ENCODE data around the gene NDUFB10. TPM values are rescaled to one million over a fixed set of nuclear protein-coding genes. Genes with fewer than 3 reads are reported as not detected.
A peak's percentile ranks its signal among the peaks of the same experiment; 100 is the strongest.

NDUFB10 gene
- total RNA-seq, 4 donors from 2014 or later = 214 to 400 (median 243) TPM

DNA sequence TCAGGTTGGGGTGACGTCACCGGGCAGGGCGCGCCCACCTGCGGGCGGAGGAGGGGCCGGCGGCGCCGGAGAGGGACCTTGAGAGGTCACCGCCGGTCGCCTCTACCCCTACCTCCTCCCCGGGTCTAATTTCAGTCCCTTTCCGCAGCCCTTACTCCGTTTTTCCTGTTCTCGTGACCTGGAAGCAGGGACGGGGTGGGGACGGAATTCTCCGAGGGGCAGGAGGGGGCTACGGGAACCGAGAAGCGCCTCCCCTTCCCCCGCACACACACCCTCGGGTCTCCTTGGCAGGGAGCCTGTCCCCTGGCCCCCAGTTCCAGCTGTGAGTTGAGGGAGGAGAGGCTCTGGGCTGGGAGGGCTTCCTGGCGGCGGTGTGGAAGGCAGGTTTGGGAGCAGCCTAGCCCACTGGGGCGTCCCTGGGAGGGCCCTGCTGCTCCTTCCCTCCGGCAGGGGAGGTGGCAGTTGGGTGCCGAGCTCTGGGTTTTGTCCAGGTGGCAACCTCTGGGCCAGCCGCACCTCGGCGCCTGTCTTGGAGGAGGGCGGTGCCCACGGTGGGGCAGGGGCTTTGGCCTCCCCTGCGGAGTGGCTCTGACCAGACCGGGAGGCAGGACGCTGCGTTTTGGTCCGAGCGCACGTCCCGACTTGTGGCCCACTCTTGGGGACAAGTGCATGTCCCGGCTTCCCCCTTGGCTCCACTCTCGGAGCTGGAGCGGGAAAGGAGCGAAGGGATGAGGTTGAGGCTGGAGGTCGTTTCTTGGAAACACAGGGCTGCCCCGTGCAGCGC is 31.2 kb downstream of the NDUFB10 start:
- 3% methylated on average over 21 of the region's 50 CpGs; no CpG with 5 or more reads in 1 of the 2 donors for WGBS, 2 donors (ENCODE audit: low coverage in 1 of 2)
- Histone ChIP-seq H3K4me1 (peaks cover 0 to 40% (median 21%) of the 10 kb centered on the region in 3 donors), H3K36me3 (peaks cover 0 to 20% of the 10 kb centered on the region in 2 donors), H3K4me3 (peak overlapping the region in 1 of 2 donors; percentile 30), H3K9me3 (no peaks in the 10 kb centered on the region), H3K27me3 (peaks cover 52% of the 10 kb centered on the region), H3K27ac (no peak overlapping the region)
- TF ChIP-seq, protein P1, sequence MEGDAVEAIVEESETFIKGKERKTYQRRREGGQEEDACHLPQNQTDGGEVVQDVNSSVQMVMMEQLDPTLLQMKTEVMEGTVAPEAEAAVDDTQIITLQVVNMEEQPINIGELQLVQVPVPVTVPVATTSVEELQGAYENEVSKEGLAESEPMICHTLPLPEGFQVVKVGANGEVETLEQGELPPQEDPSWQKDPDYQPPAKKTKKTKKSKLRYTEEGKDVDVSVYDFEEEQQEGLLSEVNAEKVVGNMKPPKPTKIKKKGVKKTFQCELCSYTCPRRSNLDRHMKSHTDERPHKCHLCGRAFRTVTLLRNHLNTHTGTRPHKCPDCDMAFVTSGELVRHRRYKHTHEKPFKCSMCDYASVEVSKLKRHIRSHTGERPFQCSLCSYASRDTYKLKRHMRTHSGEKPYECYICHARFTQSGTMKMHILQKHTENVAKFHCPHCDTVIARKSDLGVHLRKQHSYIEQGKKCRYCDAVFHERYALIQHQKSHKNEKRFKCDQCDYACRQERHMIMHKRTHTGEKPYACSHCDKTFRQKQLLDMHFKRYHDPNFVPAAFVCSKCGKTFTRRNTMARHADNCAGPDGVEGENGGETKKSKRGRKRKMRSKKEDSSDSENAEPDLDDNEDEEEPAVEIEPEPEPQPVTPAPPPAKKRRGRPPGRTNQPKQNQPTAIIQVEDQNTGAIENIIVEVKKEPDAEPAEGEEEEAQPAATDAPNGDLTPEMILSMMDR (IDR thresholded peaks at IDR 0.05) = no peak
- TF ChIP-seq POLR2A (IDR thresholded peaks at IDR 0.05) (no peak), EP300 (IDR thresholded peaks at IDR 0.05) (no peak), POLR2AphosphoS5 (IDR thresholded peaks at IDR 0.05) (no peak)
- ATAC-seq = no peak

DNA sequence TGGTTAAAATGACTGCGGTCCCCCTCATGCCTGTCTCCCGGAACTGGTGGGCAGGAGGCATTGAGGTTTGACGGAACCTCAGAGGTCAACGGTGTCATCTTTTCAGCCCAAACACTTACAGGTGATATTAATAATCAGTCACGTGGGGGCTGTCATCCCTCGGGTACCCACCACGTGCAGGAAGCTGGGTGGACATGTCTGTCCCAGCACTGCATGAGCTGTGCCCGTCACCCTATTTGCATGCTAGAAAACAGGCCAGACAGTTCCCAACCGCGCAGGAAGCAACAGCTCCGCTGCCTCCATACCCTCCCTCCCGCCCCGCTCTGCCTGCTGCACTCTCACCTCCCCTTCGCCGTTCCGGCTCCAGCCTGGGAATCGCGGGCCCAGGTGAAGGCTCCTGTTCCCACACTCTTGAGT is 31.8 kb downstream of the NDUFB10 start:
- 8% methylated on average over 4 of the region's 18 CpGs; no CpG with 5 or more reads in 1 of the 2 donors for WGBS, 2 donors (ENCODE audit: low coverage in 1 of 2)
- Histone ChIP-seq H3K9me3 (no peaks in the 10 kb centered on the region), H3K27ac (no peak overlapping the region), H3K4me3 (peak overlapping the region in 1 of 2 donors; percentile 49), H3K27me3 (peaks cover 52% of the 10 kb centered on the region), H3K36me3 (peaks cover 0 to 14% of the 10 kb centered on the region in 2 donors), H3K4me1 (peaks cover 0 to 37% (median 21%) of the 10 kb centered on the region in 3 donors)
- ATAC-seq = no peak
- no peak for TF ChIP-seq EP300 (IDR thresholded peaks at IDR 0.05)
- TF ChIP-seq POLR2AphosphoS5 (IDR thresholded peaks at IDR 0.05) = no peak
- TF ChIP-seq POLR2A (IDR thresholded peaks at IDR 0.05) = no peak
- TF ChIP-seq, protein P1 (IDR thresholded peaks at IDR 0.05) = no peak

DNA sequence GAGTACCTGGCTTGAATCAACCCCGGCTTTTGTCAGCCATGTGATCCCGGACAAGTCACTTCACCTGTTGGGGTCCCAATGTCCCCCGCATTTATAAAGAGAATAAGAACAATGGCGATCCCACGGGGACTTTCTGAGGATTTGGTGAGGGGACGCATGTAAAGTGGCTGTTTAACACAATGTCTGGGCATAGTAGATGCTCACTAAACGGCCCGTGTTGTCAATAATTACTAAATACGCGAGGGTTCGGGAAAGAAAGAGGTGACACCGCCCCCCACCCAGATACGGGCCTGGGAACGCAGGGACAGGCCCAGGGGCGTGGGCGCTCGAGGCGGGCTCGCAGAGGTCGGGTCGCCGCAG is 32.2 kb downstream of the NDUFB10 start:
- Histone ChIP-seq H3K4me3 (peak overlapping the region; percentile 5 to 49), H3K36me3 (peaks cover 0 to 12% of the 10 kb centered on the region in 2 donors), H3K27me3 (peaks cover 52% of the 10 kb centered on the region), H3K9me3 (no peaks in the 10 kb centered on the region), H3K27ac (peak overlapping the region in 2 of 4 donors; percentile 30 to 40), H3K4me1 (peaks cover 0 to 38% (median 21%) of the 10 kb centered on the region in 3 donors)
- ATAC-seq = no peak
- TF ChIP-seq EP300 (IDR thresholded peaks at IDR 0.05) (no peak), POLR2A (IDR thresholded peaks at IDR 0.05) (no peak), POLR2AphosphoS5 (IDR thresholded peaks at IDR 0.05) (no peak)
- TF ChIP-seq, protein P1 (IDR thresholded peaks at IDR 0.05) = no peak
- 14% methylated on average over 19 of the region's 22 CpGs; no CpG with 5 or more reads in 1 of the 2 donors for WGBS, 2 donors (ENCODE audit: low coverage in 1 of 2)

DNA sequence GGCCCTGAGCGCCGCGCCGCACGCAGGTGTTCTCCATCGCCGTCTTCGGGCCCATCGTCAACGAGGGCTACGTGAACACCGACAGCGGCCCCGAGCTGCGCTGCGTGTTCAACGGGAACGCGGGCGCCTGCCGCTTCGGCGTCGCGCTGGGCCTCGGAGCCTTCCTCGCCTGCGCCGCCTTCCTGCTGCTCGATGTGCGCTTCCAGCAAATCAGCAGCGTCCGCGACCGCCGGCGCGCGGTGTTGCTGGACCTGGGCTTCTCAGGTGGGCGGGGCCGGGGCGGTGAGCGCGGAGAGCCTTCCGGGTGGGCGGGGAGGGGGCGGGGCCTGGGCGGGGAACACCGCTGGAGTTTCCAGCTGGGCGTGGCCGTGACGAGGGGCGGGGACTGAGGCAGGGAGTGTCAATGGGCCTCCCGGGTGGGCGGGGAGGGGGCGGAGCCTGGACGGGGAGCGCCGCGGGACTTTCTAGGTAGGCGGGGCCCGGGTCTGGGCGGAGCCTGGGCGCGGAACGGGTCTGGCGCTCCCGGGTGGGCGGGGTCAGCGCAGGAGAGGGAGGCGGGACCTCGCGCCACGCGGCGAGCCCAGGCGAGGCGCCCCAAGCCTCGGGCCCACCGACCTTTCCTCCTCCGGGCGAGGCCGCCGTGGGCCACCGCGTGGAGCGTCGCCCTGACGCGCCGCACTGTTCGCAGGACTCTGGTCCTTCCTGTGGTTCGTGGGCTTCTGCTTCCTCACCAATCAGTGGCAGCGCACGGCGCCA is 32.8 kb downstream of the NDUFB10 start:
- Histone ChIP-seq H3K9me3 (no peaks in the 10 kb centered on the region), H3K4me1 (peaks cover 0 to 43% (median 25%) of the 10 kb centered on the region in 3 donors), H3K27ac (peak overlapping the region in 2 of 4 donors; percentile 30 to 40), H3K36me3 (peaks cover 0 to 12% of the 10 kb centered on the region in 2 donors), H3K4me3 (peak overlapping the region; percentile 5 to 49), H3K27me3 (peaks cover 52% of the 10 kb centered on the region)
- TF ChIP-seq POLR2A (IDR thresholded peaks at IDR 0.05) (no peak), POLR2AphosphoS5 (IDR thresholded peaks at IDR 0.05) (no peak), EP300 (IDR thresholded peaks at IDR 0.05) (no peak)
- TF ChIP-seq, protein P1 (IDR thresholded peaks at IDR 0.05) = no peak
- 0% methylated on average over 3 of the region's 96 CpGs; no CpG with 5 or more reads in 1 of the 2 donors for WGBS, 2 donors (ENCODE audit: low coverage in 1 of 2)
- ATAC-seq = peak; percentile 81
